Omental fat pad (tissue), 4 donors: ENCODE results near the gene BUD23. TPM values are rescaled to one million over a fixed set of nuclear protein-coding genes. Genes with fewer than 3 reads are reported as not detected.

ENCODE experiments used
- ATAC-seq: fragments of 150-250 bp; one replicate; pipeline ENCODE4 v1.9.1; 2016; ENCODE audit warnings: mild to moderate bottlenecking, moderate library complexity; ENCODE audit not compliant: low FRiP score
- DNase-seq: peaks from one replicate; pipeline ENCODE4 v3.0.0-alpha.2; 2019; ENCODE audit warnings: low spot score
- total RNA-seq, 4 donors: library from RNA; depleted of rRNA; stranded (reverse); fragments of >200 nt; gene quantifications; one replicate each; pipeline ENCODE4 v1.1.0, GENCODE V29; 2016
- TF ChIP-seq, protein P1 (sequence below), 3 donors: fragments of 450-650 bp; IDR thresholded peaks; one replicate each; pipeline ENCODE4 v1.5.1; 2016 to 2017; ENCODE audit warnings: antibody characterized with exemption in 3 of 3, mild to moderate bottlenecking in 3 of 3, moderate library complexity in 2 of 3

The BUD23 gene
- total RNA-seq, 4 donors from 2014 or later, result 28.8 to 52.2 (median 45.0) TPM

DNA sequence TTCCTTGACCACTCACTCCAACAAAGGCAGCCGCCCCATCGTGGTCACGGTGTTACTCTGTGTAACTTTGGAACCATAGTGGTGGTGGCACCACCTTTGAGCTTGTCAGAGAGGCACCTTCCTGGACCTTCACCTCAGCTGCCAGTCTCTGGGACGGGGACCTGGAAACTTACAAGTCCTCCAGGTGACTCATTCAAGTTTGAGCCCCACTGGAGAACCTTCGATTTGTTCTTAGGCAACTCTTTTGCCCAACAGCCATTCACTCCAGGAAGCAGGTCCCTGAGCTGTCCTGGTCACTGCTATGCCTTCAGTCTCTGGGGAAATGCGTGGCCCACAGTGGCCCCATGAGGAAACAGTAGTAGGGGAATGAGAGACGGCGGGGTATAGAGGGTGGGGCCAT lies 18.8 kb downstream of the BUD23 start:
- ATAC-seq, result no peak
- no peak for DNase-seq
- TF ChIP-seq, protein P1, sequence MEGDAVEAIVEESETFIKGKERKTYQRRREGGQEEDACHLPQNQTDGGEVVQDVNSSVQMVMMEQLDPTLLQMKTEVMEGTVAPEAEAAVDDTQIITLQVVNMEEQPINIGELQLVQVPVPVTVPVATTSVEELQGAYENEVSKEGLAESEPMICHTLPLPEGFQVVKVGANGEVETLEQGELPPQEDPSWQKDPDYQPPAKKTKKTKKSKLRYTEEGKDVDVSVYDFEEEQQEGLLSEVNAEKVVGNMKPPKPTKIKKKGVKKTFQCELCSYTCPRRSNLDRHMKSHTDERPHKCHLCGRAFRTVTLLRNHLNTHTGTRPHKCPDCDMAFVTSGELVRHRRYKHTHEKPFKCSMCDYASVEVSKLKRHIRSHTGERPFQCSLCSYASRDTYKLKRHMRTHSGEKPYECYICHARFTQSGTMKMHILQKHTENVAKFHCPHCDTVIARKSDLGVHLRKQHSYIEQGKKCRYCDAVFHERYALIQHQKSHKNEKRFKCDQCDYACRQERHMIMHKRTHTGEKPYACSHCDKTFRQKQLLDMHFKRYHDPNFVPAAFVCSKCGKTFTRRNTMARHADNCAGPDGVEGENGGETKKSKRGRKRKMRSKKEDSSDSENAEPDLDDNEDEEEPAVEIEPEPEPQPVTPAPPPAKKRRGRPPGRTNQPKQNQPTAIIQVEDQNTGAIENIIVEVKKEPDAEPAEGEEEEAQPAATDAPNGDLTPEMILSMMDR (IDR thresholded peaks at IDR 0.05), result no peak

DNA sequence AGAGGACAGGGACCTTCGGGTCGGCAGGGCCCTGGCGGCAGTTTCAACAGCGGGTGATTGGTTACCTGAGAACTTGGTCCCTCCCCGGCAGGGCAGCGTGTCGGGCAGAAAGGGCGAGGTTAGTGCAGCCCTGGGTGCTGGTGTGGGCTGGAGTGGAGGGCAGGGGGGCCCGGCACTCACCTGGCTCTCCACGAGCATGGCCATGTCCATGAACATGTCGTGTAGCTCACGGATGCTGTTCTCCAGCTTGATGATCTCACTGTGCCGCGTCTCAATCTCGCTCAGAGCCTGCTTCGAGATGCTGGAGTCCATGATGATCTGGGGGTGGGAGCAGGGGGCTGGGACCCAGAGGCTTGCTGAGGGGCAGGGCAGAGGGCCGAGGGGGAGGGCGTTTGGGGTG lies 19.3 kb downstream of the BUD23 start:
- DNase-seq, result no peak
- no peak for ATAC-seq

DNA sequence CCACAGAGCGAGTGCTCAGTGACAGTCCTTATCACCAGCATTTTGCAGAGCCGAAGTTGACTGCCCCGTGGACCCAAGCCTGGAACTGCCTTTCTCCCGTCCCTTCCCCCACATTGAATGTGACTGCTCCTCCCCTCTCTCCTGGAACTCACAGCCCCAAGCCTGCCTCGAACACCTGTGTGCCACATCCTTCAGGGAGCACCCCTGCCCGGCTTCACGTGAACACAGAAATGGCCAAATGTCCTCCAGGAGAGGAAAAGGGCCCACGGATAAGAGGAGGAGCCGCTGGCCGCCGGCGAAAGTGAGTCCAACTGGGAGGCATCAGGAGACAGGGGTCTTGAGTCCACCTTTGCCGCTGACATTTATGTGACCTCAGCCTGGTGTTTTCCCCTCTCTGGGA lies 19.8 kb downstream of the BUD23 start:
- TF ChIP-seq, protein P1 (IDR thresholded peaks at IDR 0.05), result no peak
- ATAC-seq (no peak), DNase-seq (no peak)

More for the DNA sequence above, 19.3 kb downstream of the BUD23 start:
- TF ChIP-seq, protein P1 (IDR thresholded peaks at IDR 0.05), result no peak

DNA sequence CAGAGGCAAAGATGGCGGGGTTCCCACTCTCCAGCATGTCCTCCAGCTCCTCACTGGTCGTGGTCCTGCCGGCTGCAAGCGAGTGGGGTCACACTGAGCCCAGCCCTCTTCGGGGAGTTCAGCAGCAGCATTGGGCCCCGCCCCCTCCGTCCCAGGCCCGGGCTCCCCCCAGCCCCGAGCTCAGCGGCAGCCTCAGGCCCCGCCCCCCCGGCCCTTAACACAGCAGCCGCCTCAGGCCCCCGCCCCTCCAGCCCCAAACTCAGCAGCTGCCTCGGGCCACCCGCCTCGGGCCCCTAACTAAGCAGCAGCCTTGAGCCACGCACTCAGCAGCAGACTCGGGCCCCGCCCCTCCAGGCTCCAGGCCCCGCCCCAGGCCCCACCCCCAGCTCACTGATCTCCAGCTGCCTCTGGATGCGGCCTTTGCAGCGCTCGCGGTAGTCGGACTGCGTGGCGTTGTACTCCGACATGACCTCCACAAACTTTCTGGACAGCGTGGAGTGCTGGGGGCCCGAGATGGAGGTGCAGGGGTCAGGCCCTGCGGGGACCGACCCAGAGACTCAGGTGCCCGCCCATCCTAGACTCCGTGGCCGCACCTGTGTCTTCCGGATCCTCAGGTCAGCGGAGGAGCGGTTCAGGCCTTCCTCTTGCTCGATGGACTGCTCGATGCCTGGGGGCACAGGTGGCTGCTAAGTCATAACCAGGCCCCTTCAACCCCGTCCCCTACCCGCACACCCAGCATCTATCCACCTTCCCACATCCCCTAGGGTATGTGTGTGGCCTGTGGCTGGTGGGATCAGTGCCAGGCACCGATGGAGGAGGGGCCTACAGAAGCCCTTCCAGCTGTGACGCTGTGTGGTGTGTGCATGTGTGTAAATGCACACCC lies 20.6 kb downstream of the BUD23 start:
- DNase-seq, result no peak
- TF ChIP-seq, protein P1 (IDR thresholded peaks at IDR 0.05), result no peak
- ATAC-seq, result peak; percentile 16

DNA sequence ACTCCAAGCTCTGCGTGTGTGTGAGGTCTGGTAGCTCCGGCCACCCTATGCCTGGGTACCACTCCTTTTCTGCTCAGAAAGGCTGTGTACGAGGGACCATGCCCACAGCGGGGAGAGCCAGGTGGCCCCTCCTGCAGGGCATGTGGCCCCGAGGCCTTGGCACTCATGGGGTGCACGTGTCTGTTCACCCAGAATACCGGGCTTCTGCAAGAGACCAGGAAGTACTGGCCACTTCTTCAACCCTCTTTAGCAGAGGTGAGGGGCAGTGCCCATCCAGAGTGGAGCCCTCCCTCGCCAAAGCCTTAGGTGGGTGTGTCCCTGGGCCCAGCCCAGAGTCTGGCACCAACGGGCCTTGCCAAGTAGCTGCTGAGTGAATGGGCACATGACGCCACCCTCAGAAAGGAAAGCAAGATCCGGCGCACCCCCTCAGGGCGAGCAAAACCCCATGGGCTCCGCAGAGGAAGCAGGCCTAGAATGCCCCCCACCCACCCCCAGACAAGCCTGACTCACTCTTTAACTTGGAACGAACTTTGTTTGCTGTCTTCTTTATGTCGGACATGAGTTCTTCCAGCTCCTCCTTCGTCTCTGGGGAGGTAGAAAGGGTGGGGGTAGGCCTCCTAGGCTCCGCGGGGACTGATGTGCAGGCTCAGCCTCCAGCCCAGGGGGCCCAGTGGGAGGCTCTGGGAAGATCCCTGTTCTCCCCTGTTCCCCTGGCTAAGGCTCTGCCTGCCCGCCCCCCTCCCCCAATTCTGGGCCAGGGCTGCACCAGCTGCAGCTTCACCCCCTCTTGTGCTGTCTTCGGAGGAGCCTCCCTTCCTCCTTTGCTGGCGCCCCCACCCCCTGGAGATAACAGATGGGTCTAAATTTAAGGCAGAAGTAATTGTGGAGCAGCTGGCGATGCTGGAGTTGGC lies 21.5 kb downstream of the BUD23 start:
- ATAC-seq (peak; percentile 25), DNase-seq (no peak)
- TF ChIP-seq, protein P1 (IDR thresholded peaks at IDR 0.05), result no peak

DNA sequence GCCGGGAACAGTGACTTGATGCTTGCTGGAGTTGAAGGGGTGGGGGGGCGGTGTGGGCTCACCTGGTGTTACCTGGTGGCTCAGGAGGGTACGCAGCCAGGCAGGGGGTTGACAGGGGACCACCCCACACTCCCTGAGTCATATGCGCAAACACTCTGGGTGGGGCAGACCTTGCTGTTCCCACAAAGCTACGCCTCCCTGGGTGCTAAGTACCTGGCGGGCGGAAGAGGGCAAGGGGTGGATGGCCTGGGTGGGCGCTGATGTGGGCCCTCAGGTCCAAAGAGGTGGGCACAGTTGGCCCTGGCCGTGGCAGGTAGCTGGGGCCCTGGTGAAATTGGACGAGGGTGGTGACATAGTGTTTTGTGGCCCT lies 22.1 kb downstream of the BUD23 start:
- DNase-seq (no peak), ATAC-seq (no peak)
- TF ChIP-seq, protein P1 (IDR thresholded peaks at IDR 0.05), result no peak
